CD4-positive, alpha-beta T cell treated with Interleukin-6 at 100 ng/mL for 8 hours (primary cell): Measurements from ENCODE around the gene AMZ2.
"Not testable (repeated sequence)": the region's sequence is repeated elsewhere in the genome, so short reads cannot be mapped to it uniquely, and the experiment has no call there.

Experiments
- DNase-seq: peaks from one replicate; pipeline ENCODE4 v3.0.0-alpha.2; 2020; ENCODE audit warnings: mixed read lengths, low spot score

The AMZ2 gene

DNA sequence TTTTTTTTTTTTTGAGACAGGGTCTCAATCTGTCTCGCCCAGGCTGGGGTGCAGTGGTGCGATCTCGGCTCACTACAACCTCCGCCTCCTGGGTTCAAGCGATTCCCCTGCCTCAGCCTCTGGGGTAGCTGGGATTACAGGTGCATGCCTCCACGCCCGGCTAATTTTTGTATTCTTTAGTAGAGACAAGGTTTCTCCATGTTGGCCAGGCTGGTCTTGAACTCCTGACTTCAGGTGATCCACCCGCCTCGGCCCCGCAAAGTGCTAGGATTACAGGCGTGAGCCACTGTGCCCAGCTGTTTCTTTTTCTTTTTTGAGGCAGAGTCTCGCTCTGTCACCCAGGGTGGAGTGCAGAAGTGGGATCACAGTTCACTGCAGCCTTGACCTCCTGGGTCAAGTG lies 27.1 kb upstream of the AMZ2 start:
- not testable (repeated sequence) for DNase-seq

DNA sequence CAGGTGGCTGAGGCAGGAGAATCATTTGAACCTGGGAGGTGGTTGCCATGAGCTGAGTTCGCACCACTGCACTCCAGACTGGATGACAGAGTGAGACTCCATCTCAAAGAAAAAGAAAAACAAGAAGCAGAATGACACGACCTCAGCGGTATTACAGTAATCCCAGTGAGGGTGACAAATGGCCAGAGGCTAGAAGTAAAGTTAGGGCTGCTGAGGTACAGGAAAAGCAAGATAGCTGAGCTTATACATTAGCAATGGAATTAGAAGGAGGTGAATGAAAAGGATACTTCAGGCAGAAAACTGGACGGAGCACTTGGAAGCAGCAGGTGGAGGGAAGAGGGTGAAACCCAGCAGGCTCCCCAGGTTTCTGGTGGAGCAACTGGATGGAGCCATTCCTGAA lies 26.1 kb upstream of the AMZ2 start:
- no peak for DNase-seq

DNA sequence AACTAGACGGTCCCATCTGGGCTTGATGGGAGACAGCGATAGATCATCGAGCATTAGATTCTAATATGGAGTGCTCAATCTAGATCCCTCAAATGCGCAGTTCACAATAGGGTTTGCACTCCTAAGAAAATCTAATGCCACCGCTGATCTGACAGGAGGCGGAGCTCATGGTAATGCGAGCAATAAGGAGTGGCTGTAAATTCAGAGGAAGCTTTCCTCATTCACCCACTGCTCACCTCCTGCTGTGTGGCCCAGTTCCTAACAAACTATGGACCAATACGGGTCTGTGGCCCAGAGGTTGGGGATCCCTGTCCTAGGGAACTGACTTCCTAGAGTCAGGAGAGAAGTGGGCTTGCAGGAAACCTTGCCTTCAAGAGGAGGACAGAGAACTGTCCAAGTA lies 25.2 kb upstream of the AMZ2 start:
- no peak for DNase-seq

DNA sequence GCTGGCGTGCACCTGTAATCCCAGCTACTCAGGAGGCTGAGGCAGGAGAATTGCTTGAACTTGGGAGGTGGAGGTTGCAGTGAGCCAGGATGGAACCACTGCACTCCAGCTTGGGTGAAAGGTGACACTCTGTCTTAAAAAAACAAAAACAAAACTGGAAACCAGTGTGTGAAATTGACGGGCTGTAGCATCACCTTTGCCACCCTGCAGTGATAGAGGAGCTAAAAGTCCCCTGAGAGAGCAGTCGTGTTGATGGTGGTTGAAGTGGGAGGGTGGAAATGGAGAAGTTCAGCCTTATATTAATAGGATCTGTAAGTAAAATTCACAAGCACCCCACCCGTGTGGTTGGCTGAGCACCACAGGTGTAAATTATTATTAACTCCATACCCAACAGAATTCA lies 22.8 kb upstream of the AMZ2 start:
- not testable (repeated sequence) for DNase-seq

DNA sequence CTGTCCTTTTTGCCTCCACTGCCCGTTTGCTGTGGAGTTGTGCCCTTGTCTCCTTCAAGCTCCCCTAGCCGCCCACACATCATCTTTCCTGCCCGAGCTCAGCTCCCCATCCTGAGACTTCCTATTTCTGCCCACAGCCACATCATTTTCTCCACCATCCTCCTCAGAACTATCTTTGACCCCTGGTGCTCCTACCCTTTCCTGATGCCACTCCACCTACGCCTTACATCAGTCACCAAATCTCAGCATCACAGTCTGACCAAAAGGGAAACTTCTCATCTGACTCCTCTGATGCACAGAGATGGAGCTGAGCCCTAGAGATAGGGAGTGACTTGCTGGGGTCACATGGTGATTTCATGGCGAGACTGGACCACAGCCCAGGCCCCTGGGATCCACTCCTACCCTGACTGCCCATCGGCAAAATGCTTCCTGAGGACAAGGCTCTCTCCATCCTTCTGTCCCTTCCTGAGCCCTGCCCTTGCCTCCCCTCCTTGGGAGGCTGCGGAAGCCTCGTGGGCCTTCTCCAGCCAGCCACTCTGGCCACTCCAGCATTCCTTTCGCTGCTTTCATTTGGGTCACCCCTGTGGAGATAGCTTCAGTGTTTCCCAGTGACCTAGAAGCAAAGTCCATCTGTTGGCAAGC lies 19.7 kb upstream of the AMZ2 start:
- DNase-seq, result not testable (repeated sequence)

DNA sequence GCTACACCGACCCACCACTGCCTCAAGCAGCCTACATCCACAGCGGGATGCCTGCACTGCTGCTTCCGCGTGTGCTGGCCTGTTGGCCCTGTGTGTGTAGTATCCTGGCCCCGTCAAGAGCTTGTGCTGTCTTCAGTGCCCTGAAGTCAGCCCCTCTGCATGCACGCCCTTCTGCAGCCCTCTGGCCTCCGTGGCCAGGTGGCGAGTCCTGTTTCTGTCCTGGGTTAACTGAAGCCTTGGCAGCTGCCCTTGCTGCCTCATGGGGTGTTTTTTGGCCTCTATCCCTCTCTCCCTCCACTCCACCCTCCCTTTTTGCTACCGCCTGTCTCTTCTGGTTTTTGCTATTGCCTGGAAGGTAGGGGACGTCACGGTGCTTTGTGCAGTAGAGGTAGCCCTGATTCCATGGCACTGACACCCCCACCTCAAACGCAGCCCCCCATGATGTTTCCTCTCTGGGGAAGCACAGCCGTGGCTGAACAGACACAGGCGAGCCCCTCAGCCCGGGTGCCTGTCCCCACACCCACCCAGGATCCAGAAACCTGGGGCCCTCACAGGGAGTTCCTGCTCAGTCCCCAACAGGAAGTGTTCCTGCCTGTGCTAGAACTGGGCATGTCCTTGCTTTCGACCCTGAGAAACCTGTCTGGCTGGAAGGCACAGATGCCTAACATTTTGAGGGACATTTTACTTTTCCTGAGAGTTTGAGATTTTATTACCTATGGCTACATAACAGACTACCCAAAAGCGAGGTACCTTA lies 18.8 kb upstream of the AMZ2 start:
- DNase-seq, result no peak

DNA sequence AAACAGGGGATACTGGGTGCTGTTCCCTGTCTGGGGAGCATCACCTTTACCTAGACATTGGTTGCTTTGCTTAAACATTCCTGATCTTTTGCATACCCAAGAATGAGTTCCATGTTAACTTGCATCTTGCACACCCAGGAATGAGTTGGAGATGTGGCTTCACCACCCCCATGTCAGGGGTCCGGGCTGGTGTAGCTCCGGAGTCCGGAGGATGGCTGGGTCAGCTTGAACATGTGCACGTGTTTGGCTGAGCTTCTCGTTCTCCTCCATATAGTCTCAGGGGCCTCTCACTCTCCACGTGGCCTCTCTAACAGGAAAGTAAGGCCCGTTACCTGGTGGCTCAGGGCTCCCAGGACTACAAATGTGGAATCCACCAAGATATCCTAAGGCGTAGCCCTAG lies 18.2 kb upstream of the AMZ2 start:
- no peak for DNase-seq

DNA sequence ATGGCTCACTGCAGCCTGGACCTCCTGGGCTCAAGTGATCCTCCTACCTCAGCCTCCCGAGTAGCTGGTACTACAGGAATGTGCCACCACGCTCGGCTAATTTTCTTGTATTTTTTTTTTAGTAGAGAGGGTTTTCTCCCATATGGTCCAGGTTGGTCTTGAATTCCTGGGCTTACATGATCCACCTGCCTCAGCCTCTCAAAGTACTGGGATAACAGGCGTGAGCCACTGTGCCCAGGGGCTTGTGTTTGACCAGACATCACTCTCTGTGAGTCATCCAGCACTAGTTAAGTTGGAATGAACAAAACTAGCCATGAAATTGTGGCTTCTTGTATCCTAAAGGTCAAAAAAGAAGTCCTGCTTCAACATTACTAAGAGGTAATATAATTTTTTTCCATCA lies 16.7 kb upstream of the AMZ2 start:
- not testable (repeated sequence) for DNase-seq

DNA sequence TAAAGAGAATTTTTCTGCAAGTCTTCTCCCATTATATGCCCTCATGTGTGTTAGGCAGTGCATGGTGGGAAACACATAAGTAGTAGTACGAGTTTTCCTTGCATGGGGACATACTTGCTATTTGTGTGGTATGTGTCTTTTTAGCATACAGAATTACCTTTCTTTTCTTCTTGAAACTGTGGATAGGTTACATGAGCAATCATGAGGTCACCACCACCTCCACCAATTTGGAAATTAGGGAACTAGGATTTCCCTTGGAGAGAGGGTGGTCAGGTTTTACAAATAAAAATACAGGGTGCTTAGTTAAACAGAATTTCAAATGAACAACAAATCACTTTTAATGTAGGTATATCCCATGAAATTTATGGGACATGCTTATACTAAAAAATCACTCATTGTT lies 16.3 kb upstream of the AMZ2 start:
- DNase-seq, result no peak

DNA sequence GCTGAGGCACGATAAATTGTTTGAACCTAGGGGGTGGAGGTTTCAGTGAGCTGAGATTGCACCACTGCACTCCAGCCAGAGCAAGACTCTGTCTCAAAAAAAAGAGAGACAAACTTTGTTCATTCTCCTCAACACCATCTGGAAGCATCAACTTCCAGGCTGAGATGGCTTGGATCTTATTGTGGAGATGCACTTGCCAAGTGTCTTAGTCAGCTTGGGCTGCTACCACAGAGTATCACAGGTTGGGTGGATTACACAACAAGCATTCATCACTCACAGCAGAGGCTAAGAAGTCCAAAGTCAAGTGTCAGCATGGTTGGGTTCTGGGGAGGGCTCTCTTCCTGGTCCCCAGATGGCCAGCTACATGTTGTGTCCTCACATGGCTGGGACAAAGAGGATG lies 15.1 kb upstream of the AMZ2 start:
- DNase-seq, result not testable (repeated sequence)

DNA sequence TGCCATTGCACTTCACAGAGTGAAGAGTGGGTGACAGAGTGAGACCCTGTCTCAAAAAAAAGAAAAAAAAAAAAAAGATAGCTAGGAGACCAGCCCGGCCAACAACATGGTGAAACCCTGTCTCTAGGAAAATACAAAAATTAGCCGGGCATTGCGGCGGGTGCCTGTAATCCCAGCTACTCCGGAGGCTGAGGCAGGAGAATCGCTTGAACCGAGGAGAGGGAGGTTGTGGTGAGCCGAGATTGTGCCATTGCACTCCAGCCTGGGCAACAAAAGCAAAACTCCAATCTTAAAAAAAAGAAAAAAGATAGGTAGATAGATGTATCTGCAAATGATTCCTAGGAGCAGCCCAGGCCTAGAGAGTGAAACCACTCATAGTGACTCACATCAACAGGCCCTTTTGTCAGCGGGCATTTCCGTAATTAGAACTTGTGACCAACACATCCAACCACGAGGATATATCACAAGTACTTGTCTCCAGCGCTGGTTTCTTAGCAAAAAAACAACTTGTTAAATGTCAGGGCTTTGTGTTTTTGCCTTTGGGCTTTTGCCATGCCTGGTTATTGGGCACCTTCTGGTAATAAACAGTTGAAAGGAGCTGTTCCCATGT lies 13.0 kb upstream of the AMZ2 start:
- peak; percentile 61 for DNase-seq

DNA sequence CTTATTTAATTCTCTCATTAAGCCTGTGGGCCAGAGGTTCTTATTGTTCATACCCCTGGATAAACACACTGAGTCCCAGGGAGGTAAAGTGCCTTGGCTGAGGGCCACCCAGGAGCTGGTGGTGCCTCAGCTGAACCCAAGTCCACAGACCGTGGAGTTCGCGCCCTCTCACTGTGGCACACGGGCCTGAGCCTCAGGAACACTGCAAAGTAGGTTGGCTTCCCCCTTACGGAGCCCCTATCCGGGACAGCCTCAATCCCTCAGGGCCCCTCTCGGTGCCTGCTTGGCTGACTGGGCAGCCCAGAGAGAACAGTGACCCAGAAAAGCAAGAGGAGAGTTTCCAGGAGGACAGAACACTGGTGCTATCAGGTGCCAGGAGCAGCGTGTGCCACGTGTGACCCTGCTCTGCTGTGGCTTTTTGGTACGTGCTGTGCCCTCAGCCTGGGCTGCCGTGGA lies 12.5 kb upstream of the AMZ2 start:
- DNase-seq, result not testable (repeated sequence)

DNA sequence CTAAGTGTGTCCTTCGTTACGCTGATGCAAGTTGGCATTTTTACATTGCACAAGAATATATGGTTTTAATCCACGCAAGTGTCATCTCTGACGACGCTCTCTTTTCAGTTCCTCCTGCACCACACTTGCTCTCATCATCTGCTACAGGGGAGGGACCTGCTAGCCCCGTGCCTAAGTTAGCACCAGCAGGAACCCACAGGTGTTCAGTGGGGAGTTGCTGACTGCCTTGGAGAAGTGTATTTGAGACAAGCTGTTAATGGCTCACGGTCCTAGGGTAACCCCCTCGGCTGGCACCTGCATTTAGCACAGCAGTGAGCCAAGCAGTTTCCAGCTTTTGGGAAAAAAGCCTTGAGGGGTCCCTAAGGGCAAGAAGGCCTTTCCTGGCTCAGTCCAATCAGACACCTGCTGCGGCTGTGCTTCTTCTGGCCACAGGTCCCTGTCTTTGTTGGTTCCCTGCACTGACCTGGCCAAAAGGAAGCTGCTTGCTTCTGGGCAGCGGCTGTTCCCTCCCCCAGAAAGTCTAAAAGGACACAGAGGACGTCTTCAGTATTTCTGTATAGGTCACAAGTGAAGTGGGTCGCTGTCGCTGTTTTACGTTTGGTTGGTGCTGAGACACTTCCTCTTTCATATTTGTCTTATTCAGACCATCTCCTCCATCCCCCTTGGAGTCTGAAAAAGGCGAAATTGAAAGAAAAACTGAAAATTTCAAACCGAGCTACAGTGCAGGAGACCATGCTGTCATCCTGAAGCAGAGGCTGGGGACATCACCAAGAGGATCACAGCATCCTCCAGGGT lies 10.3 kb upstream of the AMZ2 start:
- peak; percentile 56 for DNase-seq

DNA sequence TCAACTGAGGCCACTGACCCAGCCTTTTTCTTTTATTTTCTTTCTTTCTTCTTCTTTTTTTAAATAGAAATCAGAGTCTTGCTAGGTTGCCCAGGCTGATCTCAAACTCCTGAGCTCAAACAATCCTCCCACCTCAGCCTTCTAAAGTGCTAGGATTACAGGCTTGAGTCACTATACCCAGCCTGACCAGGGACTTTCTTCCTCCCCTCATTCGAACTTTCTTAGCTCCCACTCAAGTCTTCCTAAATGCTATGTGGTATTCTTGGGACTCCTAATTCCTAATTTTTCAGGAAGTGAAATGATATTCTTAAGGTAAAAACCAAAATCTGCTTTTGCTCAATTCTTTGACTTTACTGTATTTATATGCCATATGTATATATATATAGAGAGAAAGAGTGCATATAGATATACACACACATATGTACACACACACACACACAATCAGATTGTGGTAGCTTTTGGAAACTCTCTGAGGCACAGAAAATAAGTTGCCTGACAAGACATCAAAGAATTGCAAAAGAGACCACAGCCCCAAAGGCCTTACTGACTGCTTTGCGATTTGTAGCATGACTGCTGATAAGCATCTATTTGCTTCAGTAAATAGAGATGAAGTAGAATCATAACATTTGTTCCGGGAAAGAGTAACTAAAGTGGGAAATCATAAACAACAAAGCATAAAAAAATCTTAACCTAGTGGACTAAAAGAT lies 9.5 kb upstream of the AMZ2 start:
- DNase-seq, result peak; percentile 62

DNA sequence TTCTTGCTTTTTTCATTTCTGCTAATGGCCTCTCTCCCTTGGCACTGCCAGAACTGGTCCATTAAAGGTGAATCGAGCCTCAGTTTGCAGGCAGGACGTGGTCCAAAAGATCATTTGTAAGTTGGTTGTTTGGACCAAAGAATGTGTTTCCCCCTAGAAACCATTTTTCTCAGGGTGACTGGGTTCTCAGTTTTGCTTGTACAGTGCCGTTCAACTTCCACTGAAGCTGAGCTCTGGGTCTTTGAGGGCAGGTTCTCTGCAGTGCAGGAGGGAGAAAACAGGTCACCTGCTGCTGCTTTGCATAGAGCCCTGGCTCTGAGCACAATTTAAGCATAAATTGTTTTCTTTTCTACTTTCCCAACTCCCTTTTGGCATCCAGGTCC lies 9.0 kb upstream of the AMZ2 start:
- DNase-seq, result peak; percentile 33

DNA sequence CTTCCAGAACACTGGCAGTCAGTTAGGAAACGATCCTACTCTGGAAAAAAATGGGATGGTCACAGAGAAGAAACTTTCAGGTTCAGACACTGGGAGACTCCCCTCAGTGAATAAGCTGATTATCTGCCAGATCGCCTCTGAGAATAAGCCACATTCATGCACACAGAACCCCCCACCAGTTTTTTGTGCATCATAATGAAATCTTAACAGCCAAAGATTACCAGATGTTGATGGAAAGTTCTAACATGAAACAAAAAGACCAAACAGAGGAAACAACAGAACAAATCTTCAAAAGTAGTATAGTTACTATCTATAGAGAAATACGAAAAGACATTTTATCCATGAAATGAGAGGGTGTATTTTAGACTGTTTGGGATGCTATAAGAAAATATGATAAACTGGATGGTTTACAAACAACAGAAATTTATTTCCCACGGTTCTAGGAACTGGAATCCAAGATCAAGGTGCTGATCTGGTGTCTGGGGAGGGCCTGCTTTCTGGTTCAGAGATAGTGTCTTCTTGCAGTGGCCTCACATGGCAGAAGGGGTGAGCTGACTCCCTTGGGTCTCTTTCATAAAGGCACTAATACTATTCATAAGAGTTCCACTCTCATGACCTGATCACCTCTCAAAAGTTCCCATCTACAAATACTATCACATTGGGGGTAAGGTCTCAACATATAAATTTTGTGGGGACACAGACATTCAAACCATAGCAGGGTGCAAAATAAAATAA lies 8.0 kb upstream of the AMZ2 start:
- no peak for DNase-seq

DNA sequence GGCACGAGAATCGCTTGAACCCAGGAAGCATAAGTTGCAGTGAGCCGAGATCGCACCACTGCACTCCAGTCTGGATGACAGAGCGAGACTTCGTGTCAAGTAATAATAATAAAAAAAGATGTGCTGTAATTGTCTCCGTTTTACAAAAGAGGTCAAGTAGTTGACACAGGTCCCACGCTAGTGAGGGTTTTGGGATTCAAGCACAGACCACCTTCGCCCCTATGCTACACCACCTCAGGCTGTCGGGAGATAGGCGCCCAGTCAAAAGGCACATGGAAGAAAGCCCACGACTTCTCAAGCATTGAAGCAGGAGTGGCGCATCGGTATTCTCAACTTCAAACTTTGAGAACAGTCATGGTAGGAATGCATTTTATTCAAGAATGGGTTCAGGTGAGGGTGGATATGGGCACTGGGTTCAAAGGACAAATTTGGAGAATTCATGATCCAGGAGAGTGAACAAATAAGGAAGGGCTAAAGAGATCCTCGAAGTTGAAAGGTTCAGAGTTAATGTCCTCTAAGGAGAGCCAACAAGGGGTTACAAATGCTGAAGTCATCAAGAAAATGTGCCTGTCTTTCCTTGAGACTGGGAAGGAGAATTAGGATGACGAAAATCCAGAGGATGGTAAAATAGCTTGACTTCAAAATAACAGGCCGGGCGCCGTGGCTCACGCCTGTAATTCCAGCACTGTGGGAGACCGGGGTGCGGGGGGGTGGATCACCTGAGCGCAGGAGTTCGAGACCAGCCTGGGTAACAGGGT lies 1.4 kb upstream of the AMZ2 start:
- DNase-seq, result no peak

DNA sequence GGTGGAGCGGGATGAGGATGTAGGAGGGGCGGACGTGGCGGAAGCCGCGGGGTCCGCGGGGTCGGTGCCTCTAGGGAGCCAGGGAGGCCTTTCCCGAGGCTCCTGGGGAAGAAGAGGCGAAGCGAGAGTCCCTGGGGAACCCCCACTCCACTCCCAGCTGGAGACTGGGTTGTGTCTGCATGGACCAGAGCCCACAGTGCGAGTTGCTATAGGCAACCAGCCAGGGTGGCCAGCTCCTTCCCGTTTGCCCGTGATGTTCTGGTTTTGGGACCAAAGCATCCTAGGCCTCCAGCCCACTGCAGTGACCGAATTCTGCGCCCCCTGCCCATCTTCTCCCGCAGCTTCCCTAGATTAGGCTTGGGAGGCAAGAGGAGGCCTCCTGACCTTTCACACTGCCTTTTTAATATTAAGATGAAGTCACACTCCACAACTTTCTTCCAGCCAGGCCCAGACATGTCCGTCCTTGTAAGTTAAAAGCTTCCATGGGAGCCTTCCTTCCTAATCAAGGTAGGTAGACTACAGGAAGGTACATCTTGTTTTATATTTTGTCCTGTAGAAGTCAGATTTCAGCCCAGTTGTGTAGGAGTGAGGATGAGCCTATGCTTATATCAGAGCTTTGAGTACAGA lies 469 bp downstream of the AMZ2 start:
- DNase-seq, result no peak

DNA sequence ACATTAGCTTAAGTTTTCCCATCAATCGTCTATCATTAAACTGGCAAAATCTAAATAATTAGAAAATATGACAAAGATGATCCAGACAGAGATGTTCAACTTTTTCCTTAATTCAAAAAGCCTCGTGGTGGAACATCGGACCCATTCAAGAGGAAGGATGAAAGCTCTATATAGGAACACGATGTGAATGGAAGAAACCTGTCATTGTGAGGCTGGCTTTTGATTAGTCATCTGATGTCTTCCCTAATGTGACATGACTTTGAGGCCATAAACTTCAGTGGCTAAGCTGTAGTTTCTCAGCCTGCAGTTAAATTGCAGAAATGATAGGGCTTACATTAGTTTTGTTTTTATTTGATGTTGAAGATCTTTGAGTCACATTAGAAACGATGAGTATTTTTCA lies 1.0 kb downstream of the AMZ2 start:
- DNase-seq, result no peak

DNA sequence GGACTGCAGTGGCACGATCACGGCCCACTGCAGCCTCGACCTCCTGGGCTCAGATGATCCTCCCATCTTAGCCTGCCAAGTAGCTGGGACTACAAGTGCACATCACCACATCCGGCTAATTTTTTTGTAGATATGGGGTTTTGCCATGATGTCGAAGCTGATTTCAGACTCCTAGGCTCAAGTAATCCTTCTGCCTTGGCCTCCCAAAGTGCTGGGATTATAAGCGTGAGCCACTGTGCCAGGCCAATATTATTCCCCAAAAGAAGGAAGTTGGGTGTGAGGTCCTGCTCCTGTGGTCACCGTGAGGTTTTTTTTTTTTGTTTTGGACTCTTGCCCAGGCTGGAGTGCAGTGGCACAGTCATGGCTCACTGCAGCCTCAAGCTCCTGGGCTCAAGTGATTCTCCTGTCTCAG lies 1.5 kb downstream of the AMZ2 start:
- DNase-seq, result peak; percentile 41
